Glutamatergic neuron (in vitro differentiated cells): ENCODE measurements around the gene RBM43. TPM values are rescaled to one million over a fixed set of nuclear protein-coding genes. Genes with fewer than 3 reads are reported as not detected.

Experiments
- DNase-seq: peaks from one replicate; pipeline ENCODE4 v3.0.0; 2022
- H3K27ac Mint-ChIP-seq: one replicate; pipeline ENCODE4 v1.8.0; 2020; ENCODE audit warnings: mild to moderate bottlenecking, mixed read lengths, inconsistent platforms; ENCODE audit not compliant: unreplicated experiment
- H3K27me3 Mint-ChIP-seq: one replicate; pipeline ENCODE4 v1.8.0; 2020; ENCODE audit warnings: mild to moderate bottlenecking, moderate library complexity, mixed read lengths, inconsistent platforms; ENCODE audit not compliant: unreplicated experiment
- H3K36me3 Mint-ChIP-seq: one replicate; pipeline ENCODE4 v1.8.0; 2020; ENCODE audit warnings: mild to moderate bottlenecking, mixed read lengths, inconsistent platforms; ENCODE audit not compliant: unreplicated experiment
- H3K4me1 Mint-ChIP-seq: one replicate; pipeline ENCODE4 v1.8.0; 2020; ENCODE audit warnings: mild to moderate bottlenecking, low read depth, mixed read lengths, inconsistent platforms; ENCODE audit not compliant: unreplicated experiment
- H3K4me3 Mint-ChIP-seq: one replicate; pipeline ENCODE4 v1.8.0; 2020; ENCODE audit warnings: mild to moderate bottlenecking, mixed read lengths, inconsistent platforms; ENCODE audit not compliant: unreplicated experiment
- H3K9me3 Mint-ChIP-seq: one replicate; pipeline ENCODE4 v1.8.0; 2020; ENCODE audit warnings: mild to moderate bottlenecking, moderate library complexity, mixed read lengths, inconsistent platforms; ENCODE audit not compliant: unreplicated experiment
- total RNA-seq: library from RNA; stranded (reverse); fragmentation: NEBNext Ultra II Directional; extraction: Animal tissue kit (Norgen Biotek cat#: 25700); gene quantifications from one replicate; pipeline ENCODE4 v1.2.1, GENCODE V29; 2021; ENCODE audit not compliant: unreplicated experiment
- TF ChIP-seq, protein P1 (sequence below): fragments of 200-600 bp; sonication (generic); IDR thresholded peaks from one replicate; pipeline ENCODE4 v1.5.0; 2021; ENCODE audit not compliant: partially characterized antibody, unreplicated experiment

The RBM43 gene
- total RNA-seq, 1 donor from 2014 or later = 1.1 TPM

DNA sequence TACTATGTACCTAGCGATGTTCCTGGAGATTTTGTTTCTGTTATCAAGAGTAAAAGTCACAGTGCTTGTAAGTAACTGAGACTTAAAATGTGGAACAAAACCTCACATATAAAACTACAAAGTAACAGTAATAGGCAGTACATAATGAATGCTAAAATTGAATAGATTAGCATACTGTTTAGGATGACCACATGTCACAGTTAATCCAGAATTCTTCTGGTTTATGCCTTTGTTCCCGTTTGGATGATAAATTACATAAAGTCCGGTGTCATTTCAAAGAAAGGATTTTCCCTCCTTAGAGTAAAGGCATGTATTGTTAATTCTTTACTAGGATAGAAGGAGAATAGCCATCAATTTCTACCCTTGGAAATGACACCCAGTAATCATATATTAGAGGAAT lies 56.1 kb downstream of the RBM43 start:
- Mint-ChIP-seq H3K27ac (no peak overlapping the region), H3K4me1 (no peaks in the 10 kb centered on the region), H3K36me3 (no peaks in the 10 kb centered on the region), H3K27me3 (no peaks in the 10 kb centered on the region), H3K4me3 (no peak overlapping the region), H3K9me3 (no peaks in the 10 kb centered on the region)
- TF ChIP-seq, protein P1, sequence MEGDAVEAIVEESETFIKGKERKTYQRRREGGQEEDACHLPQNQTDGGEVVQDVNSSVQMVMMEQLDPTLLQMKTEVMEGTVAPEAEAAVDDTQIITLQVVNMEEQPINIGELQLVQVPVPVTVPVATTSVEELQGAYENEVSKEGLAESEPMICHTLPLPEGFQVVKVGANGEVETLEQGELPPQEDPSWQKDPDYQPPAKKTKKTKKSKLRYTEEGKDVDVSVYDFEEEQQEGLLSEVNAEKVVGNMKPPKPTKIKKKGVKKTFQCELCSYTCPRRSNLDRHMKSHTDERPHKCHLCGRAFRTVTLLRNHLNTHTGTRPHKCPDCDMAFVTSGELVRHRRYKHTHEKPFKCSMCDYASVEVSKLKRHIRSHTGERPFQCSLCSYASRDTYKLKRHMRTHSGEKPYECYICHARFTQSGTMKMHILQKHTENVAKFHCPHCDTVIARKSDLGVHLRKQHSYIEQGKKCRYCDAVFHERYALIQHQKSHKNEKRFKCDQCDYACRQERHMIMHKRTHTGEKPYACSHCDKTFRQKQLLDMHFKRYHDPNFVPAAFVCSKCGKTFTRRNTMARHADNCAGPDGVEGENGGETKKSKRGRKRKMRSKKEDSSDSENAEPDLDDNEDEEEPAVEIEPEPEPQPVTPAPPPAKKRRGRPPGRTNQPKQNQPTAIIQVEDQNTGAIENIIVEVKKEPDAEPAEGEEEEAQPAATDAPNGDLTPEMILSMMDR = no peak
- DNase-seq = no peak

- H3K4me3 Mint-ChIP-seq = no peak overlapping the region
- H3K4me1 Mint-ChIP-seq = no peaks in the 10 kb centered on the region
- TF ChIP-seq, protein P1 = no peak
- no peaks in the 10 kb centered on the region for H3K36me3 Mint-ChIP-seq
- no peaks in the 10 kb centered on the region for H3K27me3 Mint-ChIP-seq
- no peak overlapping the region for H3K27ac Mint-ChIP-seq
- H3K9me3 Mint-ChIP-seq = no peaks in the 10 kb centered on the region
- DNase-seq = no peak
Observed at GRCh38 chr2:151204756-151205155, 56.9 kb downstream of the RBM43 start.

GRCh38 chr2:151200844-151201243 lies 60.8 kb downstream of the RBM43 start:
- peaks cover 3% of the 10 kb centered on the region for H3K36me3 Mint-ChIP-seq
- no peaks in the 10 kb centered on the region for H3K4me1 Mint-ChIP-seq
- TF ChIP-seq, protein P1 = no peak
- no peak for DNase-seq
- H3K27ac Mint-ChIP-seq = no peak overlapping the region
- no peak overlapping the region for H3K4me3 Mint-ChIP-seq
- H3K27me3 Mint-ChIP-seq = no peaks in the 10 kb centered on the region
- no peaks in the 10 kb centered on the region for H3K9me3 Mint-ChIP-seq

DNA sequence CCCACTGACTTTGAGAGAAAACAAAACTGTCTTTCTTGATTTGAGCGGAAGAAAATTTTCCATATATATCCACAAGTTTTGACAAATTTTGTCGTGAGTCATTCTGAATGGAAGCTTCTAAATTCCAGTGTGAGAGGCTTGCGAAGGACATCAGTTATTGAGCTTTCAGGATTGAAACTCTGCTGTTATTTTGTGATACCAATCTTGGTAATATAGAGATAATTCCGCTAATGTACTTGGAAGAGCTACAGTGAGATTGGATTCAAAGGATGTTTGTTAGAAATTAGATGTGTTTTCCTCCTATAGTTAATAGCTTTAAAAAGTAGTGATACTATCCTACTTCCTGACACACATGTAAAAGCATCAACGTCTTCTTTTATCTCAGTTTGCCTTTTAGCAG lies 61.4 kb downstream of the RBM43 start:
- Mint-ChIP-seq H3K36me3 (peaks cover 3% of the 10 kb centered on the region), H3K27ac (no peak overlapping the region), H3K4me3 (no peak overlapping the region), H3K27me3 (no peaks in the 10 kb centered on the region), H3K9me3 (no peaks in the 10 kb centered on the region), H3K4me1 (no peaks in the 10 kb centered on the region)
- TF ChIP-seq, protein P1 = no peak
- DNase-seq = no peak

GRCh38 chr2:151198645-151199044 lies 63.0 kb downstream of the RBM43 start:
- Mint-ChIP-seq H3K4me3 (no peak overlapping the region), H3K36me3 (peaks cover 3% of the 10 kb centered on the region), H3K27ac (no peak overlapping the region), H3K4me1 (no peaks in the 10 kb centered on the region), H3K9me3 (no peaks in the 10 kb centered on the region), H3K27me3 (no peaks in the 10 kb centered on the region)
- no peak for DNase-seq
- TF ChIP-seq, protein P1 = no peak

Other genes with a start within 250 kb of the RBM43 start
- 0.34 TPM for gene NMI, start 27.8 kb upstream of the RBM43 start, total RNA-seq
- gene TNFAIP6, start 95.7 kb upstream of the RBM43 start, total RNA-seq = not detected
- gene RIF1, start 148.0 kb upstream of the RBM43 start, total RNA-seq = 31.6 TPM